Stimulated activated CD8-positive, alpha-beta memory T cell treated with anti-CD3 and anti-CD28 coated beads, Interleukin-7, amount 100 ng/mL, for 48 hours (primary cell): ENCODE measurements around the gene WRNIP1.

Source experiments
- DNase-seq, 2 donors: peaks; one replicate each; pipeline ENCODE4 v3.0.0-alpha.2; 2020; ENCODE audit warnings: low read depth in 1 of 2; ENCODE audit errors: extremely low read depth in 1 of 2

Gene WRNIP1

GRCh38 chr6:2803731-2804429 lies 38.7 kb downstream of the WRNIP1 start:
- DNase-seq, result no peak

DNA sequence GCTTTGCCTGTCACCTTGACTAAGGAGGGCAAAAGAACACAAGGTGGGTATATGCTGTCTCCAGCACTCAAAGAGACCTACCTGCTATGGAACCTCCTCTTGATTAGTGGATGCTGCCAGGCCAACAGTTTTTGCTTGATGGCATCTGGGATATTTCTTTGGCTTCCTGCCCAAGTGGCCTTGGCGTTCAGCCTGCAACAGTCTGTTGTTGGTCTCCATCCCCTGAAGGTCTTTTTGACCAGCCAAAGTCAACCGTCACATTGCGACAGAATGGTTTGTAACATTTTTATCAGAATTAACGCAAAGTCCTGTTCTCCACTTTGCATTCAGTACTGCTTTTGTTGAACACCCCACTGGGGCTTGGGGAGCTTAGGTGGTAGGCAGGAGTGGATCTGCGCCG lies 39.3 kb downstream of the WRNIP1 start:
- DNase-seq, result no peak

DNA sequence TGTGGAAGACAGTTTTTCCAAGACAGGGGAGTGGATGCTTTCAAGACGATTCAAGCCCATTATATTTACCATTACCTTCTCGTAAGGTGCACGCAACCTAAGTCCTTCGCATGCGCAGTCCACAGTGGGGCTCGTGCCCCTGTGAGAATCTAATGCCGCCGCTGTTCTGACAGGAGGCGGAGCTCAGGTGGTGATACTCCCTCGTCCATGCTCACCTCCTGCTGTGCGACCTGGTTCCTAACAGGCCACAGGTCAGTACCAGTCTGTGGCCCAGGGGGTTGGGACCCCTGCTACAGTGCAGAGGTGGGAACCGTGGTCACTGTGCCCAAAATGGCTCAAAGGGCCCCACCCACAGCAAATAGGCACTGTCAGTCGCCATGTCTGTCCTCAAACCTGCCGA lies 39.8 kb downstream of the WRNIP1 start:
- DNase-seq, result no peak

DNA sequence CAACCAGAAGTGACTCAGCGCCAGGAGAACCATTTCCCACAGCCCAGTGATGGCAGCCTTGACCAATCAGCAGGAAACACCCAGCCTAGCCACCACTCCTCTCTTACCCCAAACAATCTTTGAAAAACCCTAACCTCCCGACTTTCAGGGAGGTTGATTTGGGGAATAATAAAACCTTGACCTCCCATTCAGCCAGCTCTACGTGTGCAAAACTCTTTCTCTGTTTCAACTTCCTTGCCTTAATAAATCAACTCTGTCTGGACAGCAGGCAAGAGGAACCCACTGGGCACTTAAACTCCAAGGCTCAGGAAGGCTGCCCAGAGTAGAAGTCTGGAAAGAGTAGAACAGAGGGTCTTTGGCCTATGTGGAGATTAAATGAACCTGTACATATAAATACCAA lies 41.5 kb downstream of the WRNIP1 start:
- DNase-seq, result no peak

GRCh38 chr6:2807342-2808090 lies 42.3 kb downstream of the WRNIP1 start:
- no peak for DNase-seq

- no peak for DNase-seq
Measured at GRCh38 chr6:2809015-2809414, 43.8 kb downstream of the WRNIP1 start.

DNA sequence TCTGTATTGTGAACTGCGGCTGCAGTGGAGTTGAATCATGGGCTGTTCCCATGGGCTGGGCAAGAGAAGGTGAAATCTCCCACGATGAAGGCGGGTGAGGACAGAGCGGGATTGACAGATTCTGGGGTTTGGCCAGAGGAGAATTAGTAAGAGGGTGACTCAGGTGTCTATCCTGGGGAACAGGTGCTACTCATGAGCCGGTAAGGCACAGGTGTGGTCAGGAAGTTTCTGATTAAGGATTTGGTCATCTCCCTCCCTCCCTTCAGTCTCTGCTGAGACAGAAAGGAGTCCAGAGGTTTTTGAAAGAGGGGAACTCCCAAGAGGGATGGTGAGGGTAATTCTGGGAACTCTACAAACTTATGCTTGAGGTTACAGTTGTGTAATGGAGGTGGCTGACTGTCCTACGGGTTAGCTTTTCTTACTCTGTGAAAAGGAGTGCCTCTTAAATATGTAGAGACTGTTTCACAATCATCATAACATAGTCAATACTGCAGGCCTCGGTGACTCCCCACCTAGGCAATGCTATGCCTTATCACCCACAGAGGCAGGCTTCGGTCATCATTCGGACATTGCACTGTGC lies 45.0 kb downstream of the WRNIP1 start:
- no peak for DNase-seq

DNA sequence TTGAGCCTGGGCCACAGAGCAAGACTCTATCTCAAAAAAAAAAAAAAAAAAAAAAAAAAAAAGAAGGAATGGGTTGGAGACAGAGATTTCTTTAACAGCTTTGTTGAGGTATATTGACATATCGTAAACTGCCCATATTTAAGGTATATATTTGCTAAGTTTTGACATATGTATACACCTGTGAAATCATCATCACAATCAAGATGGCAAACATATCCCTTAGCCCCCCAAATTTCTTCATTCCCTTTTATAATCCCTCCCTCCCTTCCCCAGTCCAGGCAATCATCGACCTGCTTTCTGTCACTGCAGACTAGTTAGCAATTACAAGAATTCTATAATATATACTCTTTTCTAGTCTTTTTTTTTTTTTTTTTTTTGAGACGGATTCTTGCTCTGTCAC lies 47.5 kb downstream of the WRNIP1 start:
- DNase-seq, result no peak

DNA sequence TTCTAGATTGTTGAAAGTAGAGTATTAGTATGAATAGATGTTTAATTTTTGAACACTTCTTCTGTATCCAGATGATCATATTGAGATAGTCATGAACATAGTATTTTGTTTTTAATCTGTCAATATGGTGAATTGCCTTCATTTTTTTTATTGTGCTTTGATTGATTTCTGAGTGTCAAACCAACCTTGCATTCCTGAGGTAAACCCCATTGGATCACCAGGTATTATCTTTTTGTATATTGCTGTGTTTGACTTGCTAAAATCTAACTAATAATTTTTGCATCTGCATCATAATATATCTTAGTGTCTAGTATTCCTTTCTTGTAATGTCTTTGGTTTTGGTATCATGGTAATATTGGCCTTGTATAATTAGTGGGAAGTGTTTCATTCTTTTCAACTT lies 51.0 kb downstream of the WRNIP1 start:
- no peak for DNase-seq

GRCh38 chr6:2817903-2818443 lies 52.8 kb downstream of the WRNIP1 start:
- no peak for DNase-seq

DNA sequence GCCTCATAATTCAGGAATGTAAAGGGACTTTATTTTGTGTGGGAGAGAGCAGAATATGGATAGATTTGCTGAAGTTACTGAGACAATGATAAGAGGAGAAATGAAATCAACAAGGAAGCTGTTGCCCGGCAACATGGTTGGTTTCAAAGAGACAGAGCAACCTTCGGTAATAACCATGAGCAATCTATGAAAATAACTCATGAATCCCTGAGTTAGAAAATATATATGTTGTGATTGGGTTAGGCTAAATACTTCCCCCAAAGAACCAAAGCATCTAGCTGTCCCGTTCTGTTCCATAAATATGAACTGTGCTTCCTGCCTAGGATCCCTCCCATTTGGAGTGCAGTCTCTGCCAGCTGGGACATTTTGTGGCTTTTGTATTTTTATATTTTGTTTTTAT lies 53.4 kb downstream of the WRNIP1 start:
- DNase-seq, result no peak

- no peak for DNase-seq
Measured at GRCh38 chr6:2819115-2819514, 53.9 kb downstream of the WRNIP1 start.

DNA sequence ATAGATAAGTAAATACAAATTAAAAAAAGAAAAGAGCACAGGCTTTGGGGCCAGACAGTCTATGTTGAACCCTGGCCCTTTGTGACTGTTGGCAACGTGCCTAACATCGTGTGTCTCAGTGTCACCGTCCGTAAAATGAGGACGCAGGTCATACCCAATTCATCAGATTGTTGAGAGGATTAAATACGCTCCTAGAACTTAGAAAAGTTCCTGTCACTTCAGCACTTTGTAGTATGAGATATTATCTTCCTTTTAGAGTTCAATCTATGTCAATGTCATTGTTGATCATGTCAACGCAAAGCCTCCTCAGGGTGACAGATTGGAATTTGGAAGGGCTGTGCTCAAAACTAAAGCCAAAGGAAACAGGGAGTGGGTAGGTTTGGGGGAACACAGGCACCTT lies 54.8 kb downstream of the WRNIP1 start:
- no peak for DNase-seq

DNA sequence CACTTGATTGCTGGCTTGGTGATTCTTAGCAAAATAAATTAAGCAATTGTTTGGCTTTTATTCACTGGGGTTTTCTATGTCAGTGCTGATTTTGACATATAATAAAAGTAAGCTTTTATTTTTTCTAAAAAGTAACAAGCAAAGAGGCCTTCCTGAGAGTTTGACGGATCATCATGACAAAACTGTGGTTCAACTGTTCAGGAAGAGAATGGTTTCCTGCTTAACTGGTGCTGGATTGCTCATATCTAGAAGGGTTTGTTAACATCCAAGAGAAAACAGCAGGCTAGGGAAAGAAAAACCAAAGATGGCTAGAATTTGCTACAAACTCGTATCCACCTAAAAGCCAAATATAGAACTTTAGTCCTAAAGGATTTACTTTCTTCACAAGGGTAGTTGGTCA lies 55.2 kb downstream of the WRNIP1 start:
- no peak for DNase-seq

DNA sequence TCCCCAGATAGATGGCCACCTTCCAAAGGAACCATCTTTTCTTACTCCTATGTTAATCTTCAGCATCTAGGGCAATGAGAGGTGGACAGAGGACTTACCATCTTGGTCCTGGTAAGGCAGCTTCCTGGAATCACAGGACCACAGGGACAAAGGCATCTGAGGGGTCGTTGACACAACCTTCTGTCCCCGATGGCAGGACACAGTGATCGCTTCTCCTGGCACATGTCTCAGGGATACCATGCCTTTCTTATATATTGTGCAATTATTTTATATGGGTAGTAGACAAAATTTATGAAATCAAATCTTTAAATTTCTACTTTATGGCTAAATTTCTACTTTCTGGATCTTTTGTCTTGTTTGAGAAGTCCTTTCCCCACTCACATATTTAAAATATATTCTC lies 56.4 kb downstream of the WRNIP1 start:
- DNase-seq, result no peak

GRCh38 chr6:2823104-2823850 lies 58.1 kb downstream of the WRNIP1 start:
- no peak for DNase-seq

- DNase-seq, result no peak
Measured at GRCh38 chr6:2826131-2826530, 60.9 kb downstream of the WRNIP1 start.

GRCh38 chr6:2827142-2827541 lies 61.9 kb downstream of the WRNIP1 start:
- DNase-seq, result no peak

DNA sequence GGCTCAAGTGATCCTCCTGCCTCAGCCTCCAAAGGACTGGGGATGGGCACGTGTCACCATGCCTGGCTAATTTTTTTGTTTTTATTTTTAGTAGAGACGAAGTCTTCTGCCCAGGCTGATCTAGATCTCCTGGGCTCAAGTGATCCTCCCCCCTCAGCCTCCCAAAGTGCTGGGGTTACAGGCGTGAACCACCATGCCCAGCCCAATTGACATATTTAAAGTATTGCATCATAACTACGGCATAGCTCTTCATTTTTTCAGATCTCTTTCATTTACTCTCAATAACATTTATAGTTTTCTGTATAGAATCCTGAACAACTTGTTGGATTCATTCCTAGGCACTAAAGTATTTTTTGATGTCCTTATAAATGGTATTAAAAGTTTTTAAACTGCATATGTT lies 63.4 kb downstream of the WRNIP1 start:
- no peak for DNase-seq

DNA sequence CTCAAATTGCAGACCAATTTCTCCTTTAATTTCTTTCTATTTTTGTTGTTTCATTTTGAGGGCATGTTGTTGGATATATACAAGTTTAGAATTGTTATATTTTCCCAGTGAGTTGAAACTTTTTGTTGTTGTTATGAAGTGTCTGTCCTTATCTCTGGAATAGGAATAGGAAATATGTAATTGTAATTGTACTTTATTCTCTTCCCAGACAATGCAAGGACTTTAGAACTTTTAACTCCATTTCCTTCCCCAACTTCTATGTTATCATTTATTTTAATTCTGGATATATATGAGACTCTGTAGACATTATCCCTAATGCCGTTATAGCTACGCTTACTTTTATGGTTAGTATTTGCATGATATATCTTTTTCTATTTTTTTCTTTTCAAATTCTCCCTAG lies 64.1 kb downstream of the WRNIP1 start:
- DNase-seq, result no peak

- DNase-seq, result no peak
Measured at GRCh38 chr6:2830183-2830582, 65.0 kb downstream of the WRNIP1 start.
